GM23248 (cell line): ENCODE measurements around the gene ERC1.

Source experiments
- EZH2 ChIP-seq: fragments of 200-600 bp; sonication (generic); IDR thresholded peaks from 2 replicates; pipeline ENCODE4 v1.6.1; 2018; ENCODE audit warnings: antibody characterized with exemption, mild to moderate bottlenecking; ENCODE audit not compliant: insufficient read depth, poor library complexity, severe bottlenecking
- EZH2phosphoT487 ChIP-seq: fragments of 200-600 bp; sonication (generic); IDR thresholded peaks from 2 replicates; pipeline ENCODE4 v1.6.1; 2018; ENCODE audit warnings: antibody characterized with exemption, moderate library complexity, mild to moderate bottlenecking, low read depth; ENCODE audit not compliant: insufficient read depth

- TF ChIP-seq EZH2 = no peak
- TF ChIP-seq EZH2phosphoT487 = no peak
These were observed 392.7 kb downstream of the ERC1 start for GRCh38 chr12:1383758-1384157.
